Neural progenitor cell (in vitro differentiated cells): ENCODE data around the gene KIF2C.

Experiments used
- EZH2 ChIP-seq: fragments of 200-600 bp; sonication (generic); IDR thresholded peaks from 2 replicates; pipeline ENCODE4 v1.6.1; 2017; ENCODE audit warnings: antibody characterized with exemption, mild to moderate bottlenecking, moderate library complexity
- TF ChIP-seq, protein P1 (sequence below): fragments of 200-600 bp; sonication (generic); IDR thresholded peaks from 2 replicates; pipeline ENCODE4 v1.5.1; 2017; ENCODE audit warnings: antibody characterized with exemption, mild to moderate bottlenecking

DNA sequence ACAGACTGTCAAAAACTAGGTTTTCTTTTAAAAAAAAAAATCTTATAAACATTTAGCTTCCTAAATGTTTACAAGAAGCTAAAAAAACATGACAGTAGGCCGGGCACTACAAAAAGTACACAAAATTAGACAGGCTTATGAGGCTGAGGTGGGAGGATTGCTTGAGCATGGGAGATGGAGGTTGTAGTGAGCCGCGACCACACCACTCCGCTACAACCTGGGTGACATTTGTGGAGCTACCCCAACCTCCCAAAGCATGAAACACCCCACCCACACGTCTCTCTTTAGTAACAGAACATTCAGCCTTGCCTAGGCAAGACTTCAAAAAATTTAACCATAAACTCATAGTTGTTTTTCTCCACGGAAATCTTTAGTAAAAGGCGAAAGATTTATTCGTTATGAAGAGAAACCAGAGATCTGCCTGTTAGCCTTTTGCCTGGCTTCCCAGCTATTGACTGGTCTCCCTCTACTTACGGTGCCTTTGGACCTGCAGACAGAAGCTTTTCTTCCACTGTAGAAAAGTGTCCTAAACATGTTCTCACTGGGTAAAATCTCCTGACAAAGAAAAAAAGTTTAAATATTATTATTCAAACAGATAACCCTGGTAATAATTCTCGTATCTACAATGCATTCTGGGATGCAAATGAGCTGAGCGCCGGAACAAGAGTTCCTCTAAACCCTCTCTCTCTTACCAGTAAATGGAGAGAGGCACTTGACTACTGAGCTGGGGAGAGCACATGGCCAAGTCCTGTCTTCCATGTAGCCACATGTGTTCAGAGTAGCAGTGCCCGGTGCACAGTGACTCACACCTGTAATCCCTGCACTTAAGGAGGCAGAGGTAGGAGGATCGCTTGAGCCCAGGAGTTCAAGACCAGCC is 17.9 kb upstream of the KIF2C start:
- TF ChIP-seq, protein P1, sequence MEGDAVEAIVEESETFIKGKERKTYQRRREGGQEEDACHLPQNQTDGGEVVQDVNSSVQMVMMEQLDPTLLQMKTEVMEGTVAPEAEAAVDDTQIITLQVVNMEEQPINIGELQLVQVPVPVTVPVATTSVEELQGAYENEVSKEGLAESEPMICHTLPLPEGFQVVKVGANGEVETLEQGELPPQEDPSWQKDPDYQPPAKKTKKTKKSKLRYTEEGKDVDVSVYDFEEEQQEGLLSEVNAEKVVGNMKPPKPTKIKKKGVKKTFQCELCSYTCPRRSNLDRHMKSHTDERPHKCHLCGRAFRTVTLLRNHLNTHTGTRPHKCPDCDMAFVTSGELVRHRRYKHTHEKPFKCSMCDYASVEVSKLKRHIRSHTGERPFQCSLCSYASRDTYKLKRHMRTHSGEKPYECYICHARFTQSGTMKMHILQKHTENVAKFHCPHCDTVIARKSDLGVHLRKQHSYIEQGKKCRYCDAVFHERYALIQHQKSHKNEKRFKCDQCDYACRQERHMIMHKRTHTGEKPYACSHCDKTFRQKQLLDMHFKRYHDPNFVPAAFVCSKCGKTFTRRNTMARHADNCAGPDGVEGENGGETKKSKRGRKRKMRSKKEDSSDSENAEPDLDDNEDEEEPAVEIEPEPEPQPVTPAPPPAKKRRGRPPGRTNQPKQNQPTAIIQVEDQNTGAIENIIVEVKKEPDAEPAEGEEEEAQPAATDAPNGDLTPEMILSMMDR = no peak
- no peak for TF ChIP-seq EZH2
